Osteoblast (primary cell): ENCODE measurements around the gene LIPC. TPM values are rescaled to one million over a fixed set of nuclear protein-coding genes. Genes with fewer than 3 reads are reported as not detected.

ENCODE experiments used
- DNase-seq: peaks from one replicate; pipeline ENCODE4 v3.0.0; 2011; ENCODE audit warnings: low spot score, mixed read lengths; ENCODE audit not compliant: insufficient read length; ENCODE audit errors: missing footprints
- H2AFZ ChIP-seq: 2 replicates; pipeline ENCODE4 v1.6.0; 2011; ENCODE audit warnings: mild to moderate bottlenecking, low read length
- H3K27ac ChIP-seq: 2 replicates; pipeline ENCODE4 v1.5.1; 2011; ENCODE audit warnings: mild to moderate bottlenecking, low read depth, low read length, moderate library complexity
- H3K27me3 ChIP-seq: 2 replicates; pipeline ENCODE4 v1.6.0; 2012; ENCODE audit warnings: mild to moderate bottlenecking, control low read depth, inconsistent platforms, low read length, moderate library complexity; ENCODE audit not compliant: insufficient read depth
- H3K36me3 ChIP-seq: 2 replicates; pipeline ENCODE4 v1.5.1; 2011; ENCODE audit warnings: mild to moderate bottlenecking, low read length, control low read depth, moderate library complexity; ENCODE audit not compliant: insufficient read depth
- H3K4me1 ChIP-seq: 2 replicates; pipeline ENCODE4 v1.5.1; 2011; ENCODE audit warnings: mild to moderate bottlenecking, low read length, control low read depth, moderate library complexity; ENCODE audit not compliant: insufficient read depth
- H3K4me2 ChIP-seq: 2 replicates; pipeline ENCODE4 v1.6.0; 2011; ENCODE audit warnings: mild to moderate bottlenecking, low read length; ENCODE audit not compliant: insufficient read depth
- H3K4me3 ChIP-seq: fragments of 200-600 bp; sonication (generic); 3 replicates; pipeline ENCODE4 v1.5.1; 2012; ENCODE audit warnings: mild to moderate bottlenecking, low read length, inconsistent platforms; ENCODE audit not compliant: insufficient read depth
- H3K79me2 ChIP-seq: 2 replicates; pipeline ENCODE4 v1.6.0; 2012; ENCODE audit warnings: mild to moderate bottlenecking, low read length, control low read depth, inconsistent platforms; ENCODE audit not compliant: insufficient read depth
- H3K9me3 ChIP-seq: 2 replicates; pipeline ENCODE4 v1.5.1; 2011; ENCODE audit warnings: low read depth, low read length, control low read depth
- H4K20me1 ChIP-seq: 2 replicates; pipeline ENCODE4 v1.6.0; 2012; ENCODE audit warnings: mild to moderate bottlenecking, low read length, control low read depth; ENCODE audit not compliant: insufficient read depth
- total RNA-seq: library from RNA; depleted of rRNA; stranded (reverse); fragments of >200 nt; gene quantifications from 2 replicates; pipeline ENCODE4 v1.2.3, GENCODE V29; 2012
- TF ChIP-seq, protein P1 (sequence below): IDR thresholded peaks from 2 replicates; pipeline ENCODE4 v1.5.1; 2011; ENCODE audit warnings: mild to moderate bottlenecking, low read depth, low read length, moderate library complexity; ENCODE audit errors: extremely low read depth

LIPC gene
- total RNA-seq, 1 donor, result 1.1 TPM

DNA sequence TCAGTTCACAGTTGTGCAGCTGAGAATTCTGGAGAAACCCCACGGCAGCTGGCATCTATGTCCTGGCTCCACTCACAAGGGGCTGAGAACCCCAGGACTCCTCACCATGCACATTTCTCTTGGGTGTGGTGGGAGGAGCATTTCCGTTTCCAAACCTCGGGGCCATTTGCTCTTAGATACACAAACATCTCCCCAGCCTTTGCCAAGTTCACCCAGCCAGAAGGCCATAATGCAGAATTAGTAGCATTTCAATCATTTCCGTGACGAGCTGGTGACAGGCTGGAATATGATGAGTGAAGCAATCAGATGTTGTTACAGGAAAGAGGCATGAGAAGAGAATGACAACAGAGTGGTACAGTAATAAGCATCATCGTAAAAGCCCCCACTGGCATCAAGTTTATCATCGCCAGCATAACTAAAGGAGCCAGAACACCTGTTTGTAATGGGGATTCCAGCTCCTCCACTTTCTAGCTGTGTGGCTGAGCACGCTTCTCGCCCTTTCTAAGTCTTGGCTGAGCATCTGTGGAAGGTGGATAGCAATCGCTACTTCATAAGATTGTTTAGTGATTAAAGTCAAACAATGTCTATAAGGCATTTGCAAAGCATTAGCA, 82.0 kb downstream of the LIPC start:
- Histone ChIP-seq H3K9me3 (peaks cover 2% of the 10 kb centered on the region), H3K27ac (no peak overlapping the region), H3K4me3 (no peak overlapping the region), H3K79me2 (no peaks in the 10 kb centered on the region), H3K27me3 (peaks cover 11% of the 10 kb centered on the region), H3K36me3 (no peaks in the 10 kb centered on the region), H3K4me1 (no peaks in the 10 kb centered on the region), H2AFZ (no peak overlapping the region), H4K20me1 (no peaks in the 10 kb centered on the region), H3K4me2 (no peak overlapping the region)
- no peak for DNase-seq
- TF ChIP-seq, protein P1, sequence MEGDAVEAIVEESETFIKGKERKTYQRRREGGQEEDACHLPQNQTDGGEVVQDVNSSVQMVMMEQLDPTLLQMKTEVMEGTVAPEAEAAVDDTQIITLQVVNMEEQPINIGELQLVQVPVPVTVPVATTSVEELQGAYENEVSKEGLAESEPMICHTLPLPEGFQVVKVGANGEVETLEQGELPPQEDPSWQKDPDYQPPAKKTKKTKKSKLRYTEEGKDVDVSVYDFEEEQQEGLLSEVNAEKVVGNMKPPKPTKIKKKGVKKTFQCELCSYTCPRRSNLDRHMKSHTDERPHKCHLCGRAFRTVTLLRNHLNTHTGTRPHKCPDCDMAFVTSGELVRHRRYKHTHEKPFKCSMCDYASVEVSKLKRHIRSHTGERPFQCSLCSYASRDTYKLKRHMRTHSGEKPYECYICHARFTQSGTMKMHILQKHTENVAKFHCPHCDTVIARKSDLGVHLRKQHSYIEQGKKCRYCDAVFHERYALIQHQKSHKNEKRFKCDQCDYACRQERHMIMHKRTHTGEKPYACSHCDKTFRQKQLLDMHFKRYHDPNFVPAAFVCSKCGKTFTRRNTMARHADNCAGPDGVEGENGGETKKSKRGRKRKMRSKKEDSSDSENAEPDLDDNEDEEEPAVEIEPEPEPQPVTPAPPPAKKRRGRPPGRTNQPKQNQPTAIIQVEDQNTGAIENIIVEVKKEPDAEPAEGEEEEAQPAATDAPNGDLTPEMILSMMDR, result no peak

DNA sequence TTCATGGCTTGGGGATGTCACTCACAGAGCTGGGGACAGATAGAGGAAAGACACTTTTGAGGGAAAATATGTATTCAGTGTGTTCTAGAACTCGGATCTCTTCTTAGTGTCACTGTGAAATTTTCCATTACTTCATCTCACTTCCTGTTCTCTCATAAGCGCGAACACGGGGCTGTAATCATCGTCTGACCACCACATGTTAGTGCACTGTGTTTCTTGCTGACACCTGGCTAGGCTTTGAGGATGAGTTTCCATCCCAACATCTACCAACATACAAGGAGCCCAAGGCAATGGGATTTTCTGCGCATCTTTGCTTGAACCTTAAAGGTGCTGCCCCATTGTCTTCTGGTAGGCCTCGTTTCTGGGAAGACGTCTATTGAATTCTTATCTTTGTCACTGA, 84.0 kb downstream of the LIPC start:
- TF ChIP-seq, protein P1, result no peak
- Histone ChIP-seq H3K4me1 (no peaks in the 10 kb centered on the region), H3K27me3 (peaks cover 8% of the 10 kb centered on the region), H2AFZ (no peak overlapping the region), H3K27ac (no peak overlapping the region), H3K4me3 (no peak overlapping the region), H3K79me2 (no peaks in the 10 kb centered on the region), H3K9me3 (peaks cover 2% of the 10 kb centered on the region), H3K4me2 (no peak overlapping the region), H4K20me1 (no peaks in the 10 kb centered on the region), H3K36me3 (no peaks in the 10 kb centered on the region)
- DNase-seq, result no peak

DNA sequence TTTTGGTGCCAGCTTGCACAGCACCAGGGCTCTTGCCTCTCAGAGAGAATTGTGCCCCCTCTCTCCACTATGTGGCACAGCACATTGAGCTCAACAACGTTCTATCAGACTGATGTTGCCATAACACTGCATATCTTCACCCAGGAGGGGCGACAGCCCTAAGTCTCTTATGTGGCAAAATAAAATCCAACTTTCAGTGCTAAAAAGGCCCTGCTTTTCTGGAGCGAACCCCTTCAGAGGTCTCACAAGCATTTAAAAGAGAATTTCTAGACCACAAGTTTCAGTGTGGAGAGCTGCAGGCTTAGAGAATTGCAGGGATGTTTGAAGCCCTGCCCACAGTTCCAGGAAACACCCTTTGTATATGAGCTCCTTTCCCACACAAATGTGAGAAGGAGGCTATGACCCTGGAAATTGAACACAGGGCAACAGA, 85.5 kb downstream of the LIPC start:
- Histone ChIP-seq H4K20me1 (no peaks in the 10 kb centered on the region), H3K4me3 (no peak overlapping the region), H2AFZ (no peak overlapping the region), H3K36me3 (no peaks in the 10 kb centered on the region), H3K79me2 (no peaks in the 10 kb centered on the region), H3K4me1 (no peaks in the 10 kb centered on the region), H3K4me2 (no peak overlapping the region), H3K27me3 (peaks cover 8% of the 10 kb centered on the region), H3K27ac (no peak overlapping the region), H3K9me3 (peaks cover 2% of the 10 kb centered on the region)
- DNase-seq, result no peak
- TF ChIP-seq, protein P1, result peak; percentile 8

DNA sequence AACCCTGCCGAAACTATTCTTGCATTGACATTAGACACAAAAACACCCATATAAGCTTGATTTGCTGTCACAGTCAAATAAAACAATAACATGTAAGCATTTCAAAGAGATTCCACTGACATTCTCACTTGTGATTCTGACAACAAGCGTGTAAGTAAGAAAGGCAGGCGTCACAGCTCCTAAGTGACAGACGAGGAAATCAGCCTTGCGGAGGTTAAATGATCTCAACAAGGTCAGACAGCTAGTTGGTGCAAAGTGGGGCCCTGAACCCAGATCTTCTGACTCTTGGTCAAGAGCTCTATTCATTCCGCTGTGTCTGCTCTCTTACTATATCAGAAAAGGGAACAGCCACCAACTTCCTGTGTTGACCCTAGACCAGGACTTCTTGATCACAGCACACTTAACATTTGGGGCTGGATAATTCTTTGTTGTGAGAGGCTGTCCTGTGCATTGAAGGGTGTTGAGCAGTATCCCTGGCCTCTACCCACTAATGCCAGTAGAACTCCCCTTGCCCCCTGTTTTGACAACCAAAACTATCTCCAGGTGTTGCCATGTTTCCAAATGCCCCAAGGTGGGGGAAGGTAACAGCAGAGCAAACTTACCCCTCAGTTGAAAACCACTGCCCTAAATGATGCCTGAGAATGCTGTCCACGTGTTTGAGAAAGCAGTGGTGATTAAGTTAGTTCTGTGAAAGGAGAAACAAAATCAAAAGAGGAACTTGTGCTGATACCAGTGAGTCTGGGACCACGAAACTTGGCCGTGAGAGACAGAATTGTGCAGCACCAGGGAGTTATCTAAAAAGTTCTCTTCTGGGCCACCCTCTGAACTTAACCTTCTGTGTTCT, 86.1 kb downstream of the LIPC start:
- Histone ChIP-seq H3K27ac (no peak overlapping the region), H3K4me1 (no peaks in the 10 kb centered on the region), H4K20me1 (no peaks in the 10 kb centered on the region), H3K79me2 (no peaks in the 10 kb centered on the region), H3K4me3 (no peak overlapping the region), H2AFZ (no peak overlapping the region), H3K27me3 (peaks cover 8% of the 10 kb centered on the region), H3K36me3 (no peaks in the 10 kb centered on the region), H3K9me3 (peaks cover 2% of the 10 kb centered on the region), H3K4me2 (no peak overlapping the region)
- no peak for DNase-seq
- TF ChIP-seq, protein P1, result no peak
